GM18526 (cell line): ENCODE results near the gene MACO1.

Experiments
- POLR2A ChIP-seq: IDR thresholded peaks from 3 replicates; pipeline ENCODE4 v1.6.1; 2011; ENCODE audit not compliant: insufficient read length; ENCODE audit errors: extremely low read depth

Gene MACO1

GRCh38 chr1:25502957-25503356, 72.3 kb downstream of the MACO1 start:
- no peak for TF ChIP-seq POLR2A

DNA sequence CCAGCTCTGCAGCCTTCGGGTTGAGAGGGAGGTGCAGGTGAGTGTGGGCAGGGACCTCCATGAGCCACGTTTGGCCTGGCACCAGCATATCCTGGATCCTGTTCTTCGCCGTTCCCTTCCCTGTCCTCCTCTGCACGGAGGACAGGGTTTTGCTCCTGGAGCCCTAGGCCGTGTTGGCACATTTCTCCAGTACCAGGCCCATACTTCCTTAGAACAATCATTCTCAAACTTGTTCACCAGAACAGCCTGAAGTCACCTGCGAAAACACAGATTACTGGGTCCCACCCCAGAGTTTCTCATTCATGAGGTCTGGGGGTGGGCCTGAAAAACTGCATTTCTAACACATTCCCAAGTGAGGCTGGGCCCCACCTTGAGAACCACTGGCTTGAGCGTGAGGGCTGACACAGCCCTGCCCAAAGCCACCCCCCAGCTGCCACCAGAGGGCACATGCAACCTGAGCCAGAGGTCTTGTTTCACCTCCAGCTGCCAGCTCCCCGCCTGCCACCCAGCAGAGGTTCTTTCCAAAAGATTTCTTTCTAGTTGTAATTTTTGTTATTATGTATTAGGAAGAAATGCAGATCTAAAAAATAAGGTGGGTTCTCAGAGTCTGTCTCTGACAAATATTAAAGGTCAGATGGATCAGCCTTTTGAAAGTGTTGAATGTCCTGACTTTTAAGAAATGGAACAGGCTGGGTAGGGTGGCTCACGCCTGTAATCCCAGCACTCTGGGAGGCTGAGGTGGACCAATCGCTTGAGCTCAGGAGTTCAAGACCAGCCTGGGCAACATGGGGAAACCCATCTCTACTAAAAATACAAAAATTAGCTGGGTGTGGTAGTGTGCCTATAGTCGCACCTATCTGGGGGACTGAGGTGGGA, 73.1 kb downstream of the MACO1 start:
- TF ChIP-seq POLR2A, result no peak

DNA sequence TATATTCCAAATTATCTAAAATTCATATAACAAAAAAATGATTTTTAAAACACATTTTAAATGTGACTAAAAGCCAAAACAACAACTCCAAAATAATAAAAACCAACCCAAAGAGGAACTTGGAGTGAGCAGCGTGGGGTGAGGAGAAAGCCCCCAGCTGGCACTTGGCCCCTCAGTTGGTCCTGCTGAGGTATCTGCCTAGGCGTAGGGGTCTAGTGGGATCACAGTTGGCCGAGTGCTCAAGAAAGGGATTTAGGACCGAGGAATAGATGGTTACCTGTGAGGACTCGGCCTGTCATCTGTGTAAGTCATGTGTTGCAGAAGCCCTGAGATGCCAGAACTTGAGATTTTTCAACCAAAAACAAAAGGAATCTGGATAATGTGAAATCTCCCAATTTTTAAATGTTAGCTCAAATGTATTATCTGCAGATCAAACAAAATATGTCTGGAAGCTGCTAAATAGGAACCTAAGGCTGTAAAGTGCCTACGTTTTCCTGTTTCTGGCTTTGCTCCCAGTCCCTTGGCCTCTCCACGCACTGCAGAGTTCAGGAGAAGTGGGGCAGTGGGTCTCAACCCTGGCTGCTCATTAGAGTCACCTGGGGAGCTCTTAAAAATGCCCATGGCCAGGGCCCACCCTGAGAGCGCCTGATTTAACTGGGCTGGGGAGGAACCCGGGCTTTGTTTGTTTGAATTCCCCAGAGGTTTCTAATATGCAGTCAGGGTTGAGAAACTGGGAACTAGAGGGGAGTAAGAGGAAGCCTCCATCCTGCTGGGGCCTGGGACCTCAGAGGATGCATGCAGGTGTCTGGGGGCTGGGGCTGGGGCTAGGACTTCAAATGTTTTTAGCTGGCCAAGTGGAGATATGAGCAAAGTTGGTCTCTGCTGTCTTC, 74.3 kb downstream of the MACO1 start:
- no peak for TF ChIP-seq POLR2A

- TF ChIP-seq POLR2A, result no peak
These were observed 75.1 kb downstream of the MACO1 start for GRCh38 chr1:25505656-25506385.

- no peak for TF ChIP-seq POLR2A
These were observed 83.0 kb downstream of the MACO1 start for GRCh38 chr1:25513666-25514065.

DNA sequence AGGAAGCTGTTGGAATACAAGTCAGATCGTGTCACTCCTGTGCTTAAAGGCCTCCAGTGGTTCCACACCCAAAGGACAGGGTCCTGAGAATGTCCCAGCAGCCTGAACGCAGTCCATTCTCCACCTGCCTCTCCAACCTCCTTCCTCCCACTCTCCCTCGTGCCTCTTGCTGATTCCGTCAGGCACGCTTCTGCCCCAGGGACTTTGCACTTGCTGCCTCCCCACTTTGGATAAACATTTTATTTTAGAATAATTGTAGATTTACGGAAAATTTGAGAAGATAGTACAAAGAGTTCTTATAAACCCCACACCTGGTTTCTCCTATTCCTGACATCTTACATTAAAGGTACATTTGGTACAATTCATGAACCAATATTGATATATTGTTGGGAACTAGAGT, 84.3 kb downstream of the MACO1 start:
- TF ChIP-seq POLR2A, result no peak

GRCh38 chr1:25516686-25517085, 86.0 kb downstream of the MACO1 start:
- TF ChIP-seq POLR2A, result no peak

GRCh38 chr1:25517476-25518394, 87.0 kb downstream of the MACO1 start:
- TF ChIP-seq POLR2A, result no peak

DNA sequence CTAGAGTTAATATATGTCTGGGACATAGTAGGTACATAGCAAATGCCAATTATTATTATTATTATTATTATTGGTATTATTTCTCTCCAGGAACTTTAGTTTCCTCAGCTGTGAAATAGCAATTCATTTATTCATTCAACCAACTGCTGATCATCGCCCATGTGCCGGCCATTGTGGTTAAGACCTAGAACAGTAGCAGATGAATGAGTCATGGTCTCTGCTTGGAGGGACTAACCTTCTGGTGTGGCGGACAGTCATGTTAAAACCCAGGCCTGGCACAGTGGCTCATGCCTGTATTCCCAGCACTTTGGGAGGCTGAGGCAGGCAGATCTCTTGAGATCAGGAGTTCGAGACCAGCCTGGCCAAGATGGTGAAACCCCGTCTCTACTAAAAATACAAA, 88.9 kb downstream of the MACO1 start:
- no peak for TF ChIP-seq POLR2A

GRCh38 chr1:25520446-25521061, 89.9 kb downstream of the MACO1 start:
- no peak for TF ChIP-seq POLR2A

DNA sequence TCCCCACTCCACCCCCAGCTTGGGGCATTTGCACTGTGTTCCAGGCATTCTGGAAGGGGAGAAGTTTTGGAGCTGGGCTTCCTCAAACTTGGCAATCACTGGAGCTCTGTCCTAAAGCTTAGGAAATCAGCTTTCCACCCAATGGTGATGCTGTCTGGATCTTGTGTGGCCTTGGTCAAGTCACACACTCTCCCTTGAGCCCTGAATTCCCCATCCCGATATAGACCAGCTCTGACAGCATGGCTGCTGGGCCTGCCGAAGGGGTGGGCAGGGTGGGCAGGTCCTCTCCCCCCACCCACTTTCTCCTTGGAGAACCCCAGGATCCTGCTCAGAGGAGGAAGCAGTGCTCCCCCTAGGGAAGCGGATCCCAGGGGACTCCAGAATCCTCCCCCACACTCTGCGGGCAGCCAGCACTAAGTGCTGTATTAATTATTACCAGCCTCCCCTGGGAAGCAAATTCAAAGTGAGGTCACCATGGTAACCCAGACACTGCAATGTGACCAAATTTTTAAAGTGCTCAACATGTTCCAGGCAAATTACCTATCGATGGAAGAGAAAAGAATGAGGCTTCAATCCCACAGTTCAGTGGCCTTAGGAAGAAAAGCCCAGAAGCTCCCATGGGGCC, 91.4 kb downstream of the MACO1 start:
- TF ChIP-seq POLR2A, result no peak

- no peak for TF ChIP-seq POLR2A
These were observed 92.8 kb downstream of the MACO1 start for GRCh38 chr1:25523542-25523941.

DNA sequence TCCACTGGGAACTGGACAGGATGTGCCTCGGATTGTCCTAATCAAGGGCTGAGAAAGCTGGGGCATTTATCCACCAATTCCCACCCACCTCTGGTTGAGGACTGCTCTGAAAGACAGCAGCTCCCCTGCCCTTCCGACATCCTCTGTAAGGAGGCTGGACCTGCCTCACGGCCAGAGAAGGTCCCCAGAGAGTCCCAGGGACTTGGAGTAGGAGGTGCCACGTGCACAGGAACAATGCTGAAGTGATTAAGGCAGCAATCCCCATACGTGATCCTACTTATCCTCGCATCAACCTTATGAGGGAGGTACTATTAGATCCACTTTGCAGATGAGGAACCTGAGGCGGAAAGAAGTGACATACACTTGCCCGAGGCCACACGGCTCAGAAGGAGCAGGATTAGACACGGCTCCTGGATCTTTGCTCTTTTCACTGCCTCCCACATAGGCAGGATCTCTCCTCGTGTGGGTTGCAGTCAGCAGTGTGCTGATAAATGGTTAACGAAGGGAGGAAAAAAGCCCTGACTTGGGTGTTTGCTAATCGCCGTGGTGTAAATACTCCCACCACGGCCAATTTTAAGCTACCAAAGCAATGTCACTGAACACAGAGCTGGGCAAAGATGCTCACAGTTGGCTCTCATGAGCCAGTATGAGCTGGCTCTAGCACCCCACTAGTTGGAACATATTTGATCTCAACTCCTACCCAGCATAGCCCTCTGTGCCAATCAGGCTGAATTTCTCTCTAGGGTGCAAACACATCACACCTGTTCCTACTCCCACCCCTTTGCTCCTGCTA, 94.1 kb downstream of the MACO1 start:
- TF ChIP-seq POLR2A, result no peak
